Neural cell (in vitro differentiated cells): ENCODE results near the gene SEMA4B. TPM values are rescaled to one million over a fixed set of nuclear protein-coding genes. Genes with fewer than 3 reads are reported as not detected.

ENCODE experiments used
- H2AFZ ChIP-seq: fragments of 200-600, 300-800 bp; sonication (generic), shearing (Covaris generic); 2 replicates; pipeline ENCODE4 v1.6.0; 2014; ENCODE audit warnings: low read depth, mild to moderate bottlenecking, antibody characterized with exemption, low read length, moderate library complexity
- H3F3A ChIP-seq: fragments of 200-600 bp; shearing (Covaris generic); 2 replicates; pipeline ENCODE4 v1.6.1; 2016; ENCODE audit warnings: mild to moderate bottlenecking, moderate library complexity, mixed read lengths, antibody characterized with exemption, low read length; ENCODE audit not compliant: insufficient read depth, poor library complexity, severe bottlenecking
- H3K27ac ChIP-seq: fragments of 200-600, 300-800 bp; sonication (generic), shearing (Covaris generic); 2 replicates; pipeline ENCODE4 v1.5.1; 2014; ENCODE audit warnings: mild to moderate bottlenecking, low read length, moderate library complexity
- H3K27me3 ChIP-seq: fragments of 300-800, 200-600 bp; sonication (generic), shearing (Covaris generic); 2 replicates; pipeline ENCODE4 v1.6.0; 2014; ENCODE audit warnings: mild to moderate bottlenecking, low read depth, low read length, moderate library complexity; ENCODE audit not compliant: insufficient read depth
- H3K36me3 ChIP-seq: fragments of 300-800, 200-600 bp; sonication (generic), shearing (Covaris generic); 2 replicates; pipeline ENCODE4 v1.5.1; 2014; ENCODE audit warnings: mild to moderate bottlenecking, antibody characterized with exemption, low read length, moderate library complexity; ENCODE audit not compliant: insufficient read depth
- H3K4me2 ChIP-seq: fragments of 300-800, 200-600 bp; sonication (generic), shearing (Covaris generic); 2 replicates; pipeline ENCODE4 v1.6.0; 2014; ENCODE audit warnings: mild to moderate bottlenecking, low read length
- H3K4me3 ChIP-seq: fragments of 300-800, 200-600 bp; sonication (generic), shearing (Covaris generic); 2 replicates; pipeline ENCODE4 v1.5.1; 2014; ENCODE audit warnings: mild to moderate bottlenecking, low read length, moderate library complexity
- H3K79me2 ChIP-seq: fragments of 200-600 bp; shearing (Covaris generic); replicated peaks from 2 replicates; pipeline ENCODE4 v1.6.0; 2014; ENCODE audit warnings: mild to moderate bottlenecking, low read length, moderate library complexity; ENCODE audit not compliant: insufficient read depth
- H3K9ac ChIP-seq: fragments of 300-800, 200-600 bp; sonication (generic), shearing (Covaris generic); 2 replicates; pipeline ENCODE4 v1.6.1; 2016; ENCODE audit warnings: mild to moderate bottlenecking, low read length, mixed read lengths
- H3K9me2 ChIP-seq: fragments of 200-600 bp; shearing (Covaris generic); 2 replicates; pipeline ENCODE4 v1.6.1; 2016; ENCODE audit warnings: mild to moderate bottlenecking, low read length, mixed read lengths; ENCODE audit not compliant: insufficient read depth
- H3K9me3 ChIP-seq: fragments of 200-600, 300-800 bp; sonication (generic), shearing (Covaris generic); 2 replicates; pipeline ENCODE4 v1.6.1; 2016; ENCODE audit warnings: mild to moderate bottlenecking, mixed run types, low read length, moderate library complexity, mixed read lengths
- H4K20me1 ChIP-seq: fragments of 200-600 bp; shearing (Covaris generic); 2 replicates; pipeline ENCODE4 v1.6.1; 2016; ENCODE audit warnings: mild to moderate bottlenecking, mixed run types; ENCODE audit not compliant: insufficient read depth
- CTCF ChIP-seq: fragments of 450-650 bp; IDR thresholded peaks from 2 replicates; pipeline ENCODE4 v1.5.1; 2014; ENCODE audit warnings: antibody characterized with exemption, mild to moderate bottlenecking, moderate library complexity; ENCODE audit not compliant: poor library complexity, severe bottlenecking
- EP300 ChIP-seq: fragments of 450-650 bp; conservative IDR thresholded peaks from 2 replicates; pipeline ENCODE4 v1.6.1; 2014; ENCODE audit warnings: antibody characterized with exemption, mild to moderate bottlenecking, moderate library complexity; ENCODE audit not compliant: poor library complexity, severe bottlenecking
- EZH2 ChIP-seq: fragments of 200-600, 300-800 bp; shearing (Covaris generic), sonication (generic); IDR thresholded peaks from 2 replicates; pipeline ENCODE4 v1.6.1; 2014; ENCODE audit warnings: antibody characterized with exemption, low read length, borderline replicate concordance, mild to moderate bottlenecking; ENCODE audit not compliant: insufficient read depth, poor library complexity, severe bottlenecking
- MXI1 ChIP-seq: fragments of 450-650 bp; conservative IDR thresholded peaks from 2 replicates; pipeline ENCODE4 v1.6.1; 2014; ENCODE audit warnings: antibody characterized with exemption, mild to moderate bottlenecking; ENCODE audit not compliant: poor library complexity, severe bottlenecking
- POLR2AphosphoS5 ChIP-seq: IDR thresholded peaks from 2 replicates; pipeline ENCODE4 v1.6.1; 2012
- RAD21 ChIP-seq: fragments of 450-650 bp; conservative IDR thresholded peaks from 2 replicates; pipeline ENCODE4 v1.6.1; 2014; ENCODE audit warnings: antibody characterized with exemption, mild to moderate bottlenecking, moderate library complexity
- REST ChIP-seq: IDR thresholded peaks from 2 replicates; pipeline ENCODE4 v1.6.1; 2012; ENCODE audit warnings: borderline replicate concordance
- SMC3 ChIP-seq: fragments of 450-650 bp; conservative IDR thresholded peaks from 2 replicates; pipeline ENCODE4 v1.6.1; 2014; ENCODE audit warnings: antibody characterized with exemption, mild to moderate bottlenecking, moderate library complexity; ENCODE audit not compliant: poor library complexity
- TAF1 ChIP-seq: IDR thresholded peaks from 2 replicates; pipeline ENCODE4 v1.6.1; 2012; ENCODE audit warnings: low read depth
- polyA plus RNA-seq: library from polyadenylated mRNA; depleted of rRNA; stranded (reverse); fragments of >200 nt; gene quantifications from 2 replicates; pipeline ENCODE4 v1.2.3, GENCODE V29; 2014

The SEMA4B gene
- polyA plus RNA-seq, 1 donor from 2014 or later: 11.0 TPM

- Histone ChIP-seq H3F3A (no peaks in the 10 kb centered on the region), H4K20me1 (no peaks in the 10 kb centered on the region), H3K9me3 (no peaks in the 10 kb centered on the region), H3K79me2 (peaks cover 6% of the 10 kb centered on the region), H2AFZ (no peak overlapping the region), H3K4me3 (no peak overlapping the region), H3K36me3 (no peaks in the 10 kb centered on the region), H3K9me2 (no peaks in the 10 kb centered on the region), H3K9ac (no peak overlapping the region), H3K27me3 (no peaks in the 10 kb centered on the region), H3K27ac (no peak overlapping the region), H3K4me2 (no peak overlapping the region)
- TF ChIP-seq SMC3 (no peak), POLR2AphosphoS5 (no peak), RAD21 (no peak), EP300 (no peak), MXI1 (no peak)
Measured at GRCh38 chr15:90213818-90214204, 12.7 kb downstream of the SEMA4B start.

GRCh38 chr15:90214553-90215196 lies 13.5 kb downstream of the SEMA4B start:
- no peak overlapping the region for H3K27ac ChIP-seq
- no peaks in the 10 kb centered on the region for H3K9me3 ChIP-seq
- H3F3A ChIP-seq: no peaks in the 10 kb centered on the region
- no peaks in the 10 kb centered on the region for H3K9me2 ChIP-seq
- H3K79me2 ChIP-seq: peaks cover 4% of the 10 kb centered on the region
- TF ChIP-seq TAF1: no peak
- TF ChIP-seq MXI1: no peak
- no peak for TF ChIP-seq REST
- TF ChIP-seq EP300: no peak
- TF ChIP-seq SMC3: no peak
- no peak for TF ChIP-seq RAD21
- no peak overlapping the region for H3K4me2 ChIP-seq
- H4K20me1 ChIP-seq: no peaks in the 10 kb centered on the region
- H3K27me3 ChIP-seq: no peaks in the 10 kb centered on the region
- no peak overlapping the region for H3K9ac ChIP-seq
- H2AFZ ChIP-seq: no peak overlapping the region
- no peaks in the 10 kb centered on the region for H3K36me3 ChIP-seq
- no peak overlapping the region for H3K4me3 ChIP-seq

- H4K20me1 ChIP-seq: no peaks in the 10 kb centered on the region
- H3K4me2 ChIP-seq: no peak overlapping the region
- no peaks in the 10 kb centered on the region for H3K27me3 ChIP-seq
- no peak overlapping the region for H3K27ac ChIP-seq
- H3K4me3 ChIP-seq: no peak overlapping the region
- no peak overlapping the region for H2AFZ ChIP-seq
- no peaks in the 10 kb centered on the region for H3K9me3 ChIP-seq
- H3K9ac ChIP-seq: no peak overlapping the region
- H3K9me2 ChIP-seq: no peaks in the 10 kb centered on the region
- peaks cover 4% of the 10 kb centered on the region for H3K79me2 ChIP-seq
- H3F3A ChIP-seq: no peaks in the 10 kb centered on the region
- no peaks in the 10 kb centered on the region for H3K36me3 ChIP-seq
- TF ChIP-seq SMC3 (no peak), CTCF (no peak), EP300 (no peak), TAF1 (no peak), EZH2 (no peak), RAD21 (no peak), REST (no peak), POLR2AphosphoS5 (no peak), MXI1 (no peak)
Measured at GRCh38 chr15:90217671-90218394, 16.7 kb downstream of the SEMA4B start.
